ENCODE results near the gene ZNF878.

ZNF878 gene

DNA sequence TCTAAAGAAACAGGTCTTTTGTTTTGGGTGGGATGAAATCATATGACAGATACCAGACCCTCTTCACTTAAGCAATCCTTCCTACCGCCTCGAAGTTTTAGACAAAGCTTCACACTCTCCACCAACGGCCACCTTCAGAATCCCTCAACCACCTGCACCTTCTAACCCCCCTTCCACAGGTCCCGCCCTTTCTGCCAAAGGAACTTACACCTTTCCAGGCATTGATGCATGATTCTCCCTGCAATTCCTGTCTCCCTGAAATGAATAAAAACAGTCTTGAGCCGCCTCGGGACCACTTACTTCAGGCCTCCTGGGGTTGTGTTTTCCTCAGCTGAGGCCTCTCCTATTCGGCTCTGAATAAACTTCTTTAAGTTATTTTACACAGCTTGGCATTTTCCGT lies 18.1 kb downstream of the ZNF878 start:
- no peak for DNase-seq

DNA sequence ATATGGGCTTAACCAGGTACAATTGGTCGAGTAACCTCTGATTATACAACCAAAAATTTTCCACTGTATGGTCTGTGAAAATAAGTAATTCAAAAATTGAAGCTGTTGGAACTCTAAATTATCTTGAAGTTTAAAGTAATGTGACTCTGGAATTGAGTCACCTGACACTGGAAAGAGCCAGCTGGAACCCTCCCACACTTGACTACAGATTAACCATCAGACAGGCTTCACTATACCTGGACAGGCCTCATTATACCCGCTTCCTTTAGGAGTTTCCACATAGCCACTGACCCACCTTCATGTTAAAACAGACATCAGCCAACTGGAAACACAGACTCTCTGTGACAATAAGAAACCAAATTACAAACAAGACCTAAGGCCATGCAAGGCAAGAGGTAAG lies 18.6 kb downstream of the ZNF878 start:
- DNase-seq = no peak

DNA sequence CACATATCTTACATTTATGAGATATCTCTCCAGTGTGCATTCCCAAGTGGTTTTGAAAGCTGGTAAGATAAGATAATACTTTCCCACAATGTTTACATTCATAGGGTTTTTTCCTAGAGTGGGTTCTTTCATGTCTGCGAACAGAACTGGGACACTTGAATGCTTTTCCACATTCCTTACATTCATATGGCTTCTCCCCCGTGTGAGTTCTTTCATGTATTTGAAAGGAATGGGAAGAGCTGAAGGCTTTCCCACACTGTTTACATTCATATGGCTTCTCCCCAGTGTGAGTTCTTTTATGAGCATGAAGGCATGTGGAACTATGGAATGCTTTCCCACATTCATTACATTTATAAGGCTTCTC lies 37.0 kb downstream of the ZNF878 start:
- DNase-seq = no peak

DNA sequence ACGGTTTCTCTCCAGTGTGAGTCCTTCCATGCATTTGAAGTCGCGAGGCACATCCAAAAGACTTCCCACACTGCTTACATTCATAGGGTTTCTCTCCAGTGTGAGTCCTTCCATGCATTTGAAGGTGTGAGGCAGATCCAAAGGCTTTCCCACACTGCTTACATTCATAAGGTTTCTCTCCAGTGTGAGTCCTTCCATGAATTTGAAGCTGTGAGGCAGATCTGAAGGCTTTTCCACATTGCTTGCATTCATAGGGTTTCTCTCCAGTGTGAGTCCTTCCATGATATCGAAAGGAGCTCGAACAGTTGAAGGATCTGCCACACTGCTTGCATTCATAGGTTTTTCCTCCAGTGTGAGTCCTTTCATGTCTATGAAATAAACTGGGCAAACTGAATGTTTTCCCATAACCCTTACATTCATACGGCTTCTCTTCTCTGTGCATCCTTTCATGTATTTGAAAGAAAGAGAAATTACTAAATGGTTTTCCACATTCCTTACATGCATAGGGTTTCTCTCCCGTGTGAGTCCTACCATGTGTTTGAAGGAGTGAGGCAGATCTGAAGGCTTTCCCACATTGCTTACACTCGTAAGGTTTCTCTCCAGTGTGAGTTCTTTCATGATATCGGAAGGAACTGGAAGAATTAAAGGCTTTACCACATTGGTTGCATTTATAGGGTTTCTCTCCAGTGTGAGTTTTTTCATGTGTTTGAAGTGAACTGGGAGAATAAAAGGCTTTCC lies 37.6 kb downstream of the ZNF878 start:
- no peak for DNase-seq

DNA sequence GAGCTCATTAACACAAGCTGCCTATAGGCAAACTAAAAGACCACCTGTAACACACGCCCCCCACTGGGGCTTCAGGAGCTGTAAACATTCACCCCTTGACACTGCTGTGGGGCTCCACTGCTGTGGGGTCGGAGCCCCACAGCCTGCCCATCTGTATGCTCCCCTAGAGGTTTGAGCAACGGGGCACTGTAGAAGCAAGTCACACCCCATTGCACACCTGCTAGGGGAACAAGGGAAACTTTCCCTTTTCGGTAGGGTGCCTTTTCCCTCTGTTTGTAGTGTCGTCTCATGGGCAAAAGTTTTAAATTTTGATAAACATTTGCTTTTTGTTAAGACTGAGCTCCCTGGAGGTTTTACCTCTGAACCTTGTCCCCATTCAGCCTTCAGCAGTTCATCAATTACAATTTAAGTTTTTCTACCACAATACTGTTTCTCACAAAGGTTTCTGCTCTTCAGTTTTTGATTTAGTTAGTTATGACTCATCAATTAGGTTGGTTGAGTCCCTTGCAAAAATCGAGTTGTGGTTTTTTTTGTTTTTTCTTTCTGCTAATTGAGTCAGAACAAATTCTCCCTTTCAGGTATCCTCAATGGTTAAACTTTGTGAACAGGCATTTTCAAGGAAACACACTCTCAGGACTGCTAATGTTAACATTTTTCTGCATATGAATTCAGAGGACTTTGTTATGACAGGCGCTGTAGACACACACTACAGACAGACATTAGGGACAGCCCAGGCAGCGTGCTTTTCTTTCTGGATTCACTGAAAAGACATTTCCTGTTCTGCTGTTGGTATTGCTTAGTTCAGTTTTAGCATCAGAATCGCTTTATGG lies 52.4 kb downstream of the ZNF878 start:
- DNase-seq = peak in 1 of 2 experiments; percentile 33

DNA sequence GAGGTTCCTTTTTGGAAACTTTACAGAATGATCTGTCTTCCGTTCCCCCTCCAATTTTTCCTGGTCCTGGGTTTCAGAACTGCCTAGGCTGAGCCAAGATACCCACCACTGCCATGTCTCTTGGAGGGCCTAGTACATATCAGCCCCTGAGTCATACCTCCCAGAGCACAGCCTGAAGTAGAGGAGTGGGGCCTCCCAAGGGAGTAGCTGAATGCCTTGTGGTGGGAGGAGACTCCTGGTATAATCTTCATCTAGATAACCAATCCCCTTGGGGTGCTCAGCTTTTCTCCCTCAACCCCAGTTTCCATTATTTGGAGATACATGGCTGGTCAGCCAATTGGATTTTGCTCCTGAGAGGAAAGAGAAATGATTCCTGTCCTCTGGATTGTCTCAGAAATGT lies 57.6 kb downstream of the ZNF878 start:
- DNase-seq = peak in 1 of 2 experiments; percentile 5

Data from activated CD4-positive, alpha-beta T cell treated with anti-CD3 and anti-CD28 coated beads, Interleukin-2, amount 50 U/mL, for 48 hours (primary cell).